Measurements from ENCODE around the gene INTS11.
A peak's percentile ranks its signal among the peaks of the same experiment; 100 is the strongest.

Gene INTS11

GRCh38 chr1:1299686-1300351 is 24.6 kb downstream of the INTS11 start:
- no peak for DNase-seq (ENCODE audit: low spot score)

GRCh38 chr1:1298861-1299685 is 25.4 kb downstream of the INTS11 start:
- DNase-seq (ENCODE audit: low spot score), result no peak

GRCh38 chr1:1297802-1298424 is 26.5 kb downstream of the INTS11 start:
- no peak for DNase-seq (ENCODE audit: low spot score)

GRCh38 chr1:1296070-1297061 is 28.1 kb downstream of the INTS11 start:
- no peak for DNase-seq (ENCODE audit: low spot score)

- no peak for DNase-seq (ENCODE audit: low spot score)
These were observed 29.1 kb downstream of the INTS11 start for GRCh38 chr1:1295154-1295923.

- no peak for DNase-seq (ENCODE audit: low spot score)
These were observed 30.1 kb downstream of the INTS11 start for GRCh38 chr1:1294250-1294890.

GRCh38 chr1:1293263-1294249 is 30.9 kb downstream of the INTS11 start:
- no peak for DNase-seq (ENCODE audit: low spot score)

GRCh38 chr1:1292851-1293250 is 31.6 kb downstream of the INTS11 start:
- DNase-seq (ENCODE audit: low spot score), result no peak

- DNase-seq (ENCODE audit: low spot score), result no peak
These were observed 32.0 kb downstream of the INTS11 start for GRCh38 chr1:1292442-1292779.

- DNase-seq (ENCODE audit: low spot score), result peak; percentile 64
These were observed 32.7 kb downstream of the INTS11 start for GRCh38 chr1:1291548-1292441.

GRCh38 chr1:1291023-1291528 is 33.4 kb downstream of the INTS11 start:
- DNase-seq (ENCODE audit: low spot score), result no peak

- peak; percentile 92 for DNase-seq (ENCODE audit: low spot score)
These were observed 34.2 kb downstream of the INTS11 start for GRCh38 chr1:1290238-1290731.

- no peak for DNase-seq (ENCODE audit: low spot score)
These were observed 37.0 kb downstream of the INTS11 start for GRCh38 chr1:1287288-1288110.

GRCh38 chr1:1286313-1287261 is 37.9 kb downstream of the INTS11 start:
- DNase-seq (ENCODE audit: low spot score), result no peak

GRCh38 chr1:1285611-1286311 is 38.7 kb downstream of the INTS11 start:
- no peak for DNase-seq (ENCODE audit: low spot score)
